GM12878 (cell line): ENCODE measurements around the gene NHSL1. TPM values are rescaled to one million over a fixed set of nuclear protein-coding genes. Genes with fewer than 3 reads are reported as not detected.

Experiments
- ATAC-seq: fragments of 200-7000 bp; cut with Tn5 transposase; 3 replicates; pipeline ENCODE4 v1.9.1; 2020; ENCODE audit warnings: mild to moderate bottlenecking, moderate library complexity
- BruUV-seq: library from RNA; stranded (reverse); fragments of 400-500 nt; replicated peaks from 2 replicates; lab custom pipeline; 2021; lab: Mats Ljungman, UMichigan
- CTCF ChIA-PET: fragments of 300-600 bp; sonication (Branson Sonifier 250); formaldehyde crosslinking; extraction: SDS; loops from one replicate; lab custom pipeline; 2021; ENCODE audit warnings: inconsistent platforms; lab: Yijun Ruan, JAX
- POLR2A ChIA-PET: fragments of 350-600 bp; formaldehyde crosslinking; extraction: SDS; loops from one replicate; lab custom pipeline; 2021; ENCODE audit warnings: inconsistent platforms; lab: Charles Lee
- RAD21 ChIA-PET: fragments of 300-600 bp; sonication (Branson Sonifier 250); formaldehyde crosslinking; loops from one replicate; lab custom pipeline; 2023; ENCODE audit warnings: antibody characterized with exemption; ENCODE audit not compliant: unreplicated experiment; lab: Charles Lee
- SMC1A ChIA-PET: fragments of 300-600 bp; sonication (Branson Sonifier 250); formaldehyde crosslinking; loops from one replicate; lab custom pipeline; 2023; ENCODE audit not compliant: unreplicated experiment, uncharacterized antibody; lab: Charles Lee
- DNase-seq: peaks from one replicate; pipeline ENCODE4 v3.0.0-alpha.2; 2011; ENCODE audit warnings: low read depth, low spot score
- FAIRE-seq: peaks from 3 replicates; lab custom pipeline; 2011; peaks lifted over from hg19 to GRCh38; lab: Jason Lieb, UNC
- H2AFZ ChIP-seq: 2 replicates; pipeline ENCODE4 v1.6.0; 2011; ENCODE audit warnings: low read depth, low read length, control low read depth; ENCODE audit not compliant: control insufficient read depth
- H3K27ac ChIP-seq: 2 replicates; pipeline ENCODE4 v1.5.1; 2011; ENCODE audit warnings: control low read depth; ENCODE audit not compliant: control insufficient read depth, insufficient read depth
- H3K27me3 ChIP-seq, 2 experiments: replicated peaks in 1 of 2; 2 replicates each; pipeline versions ENCODE4 v1.6.0 to v1.6.1; 2011; ENCODE audit warnings: low read length in 1 of 2; ENCODE audit not compliant: control insufficient read depth in 2 of 2, insufficient read depth in 2 of 2
- H3K36me3 ChIP-seq, 2 experiments: 2 replicates each; pipeline ENCODE4 v1.5.1; 2011; ENCODE audit warnings: low read length in 1 of 2; ENCODE audit not compliant: control insufficient read depth in 2 of 2, insufficient read depth in 2 of 2
- H3K4me1 ChIP-seq: 2 replicates; pipeline ENCODE4 v1.6.1; 2011; ENCODE audit warnings: mild to moderate bottlenecking, low read length, moderate library complexity, mixed read lengths; ENCODE audit not compliant: control insufficient read depth, insufficient read depth
- H3K4me2 ChIP-seq: 2 replicates; pipeline ENCODE4 v1.6.0; 2011; ENCODE audit warnings: control low read depth; ENCODE audit not compliant: control insufficient read depth, insufficient read depth
- H3K4me3 ChIP-seq: fragments of 200-600 bp; sonication (generic); 2 replicates; pipeline ENCODE4 v1.5.1; 2016
- H3K79me2 ChIP-seq: 2 replicates; pipeline ENCODE4 v1.6.0; 2011; ENCODE audit warnings: low read length; ENCODE audit not compliant: control insufficient read depth, insufficient read depth
- H3K9ac ChIP-seq: 2 replicates; pipeline ENCODE4 v1.8.0; 2011; ENCODE audit warnings: low read length, control low read depth, mixed read lengths; ENCODE audit not compliant: control insufficient read depth, insufficient read depth
- H3K9me3 ChIP-seq: replicated peaks from 3 replicates; pipeline ENCODE4 v1.5.1; 2011; ENCODE audit warnings: mild to moderate bottlenecking, low read length; ENCODE audit not compliant: control insufficient read depth, insufficient read depth
- H4K20me1 ChIP-seq: 2 replicates; pipeline ENCODE4 v1.6.0; 2011; ENCODE audit not compliant: control insufficient read depth, insufficient read depth
- ASH2L ChIP-seq: fragments of 300-600, 200-600 bp; sonication (generic); IDR thresholded peaks from 2 replicates; pipeline ENCODE4 v1.6.1; 2017; ENCODE audit warnings: low read depth, mild to moderate bottlenecking, borderline replicate concordance
- CBX5 ChIP-seq: sonication (generic); IDR thresholded peaks from 2 replicates; pipeline ENCODE4 v1.6.1; 2016; ENCODE audit warnings: low read depth, moderate library complexity, mild to moderate bottlenecking, inconsistent platforms
- CREM ChIP-seq: IDR thresholded peaks from 2 replicates; pipeline ENCODE4 v1.6.1; 2014; ENCODE audit warnings: antibody characterized with exemption, low read depth
- GABPA ChIP-seq: IDR thresholded peaks from 2 replicates; pipeline ENCODE4 v1.6.1; 2014; ENCODE audit warnings: antibody characterized with exemption, low read depth, mild to moderate bottlenecking, inconsistent platforms
- HDGF ChIP-seq: fragments of 450-650 bp; IDR thresholded peaks from 2 replicates; pipeline ENCODE4 v1.6.1; 2016; ENCODE audit warnings: antibody characterized with exemption
- SIX5 ChIP-seq: IDR thresholded peaks from 2 replicates; pipeline ENCODE4 v1.6.1; 2011; ENCODE audit warnings: mild to moderate bottlenecking, low read depth, low read length, moderate library complexity; ENCODE audit not compliant: severe bottlenecking
- SPI1 ChIP-seq: IDR thresholded peaks from 2 replicates; pipeline ENCODE4 v1.6.1; 2011; ENCODE audit warnings: low read depth, mild to moderate bottlenecking, low read length, moderate library complexity, borderline replicate concordance; ENCODE audit not compliant: insufficient read depth
- SRF ChIP-seq, 2 experiments: IDR thresholded peaks; 2 replicates each; pipeline ENCODE4 v1.6.1; 2011; ENCODE audit warnings: low read depth in 2 of 2, low read length in 2 of 2, mild to moderate bottlenecking in 1 of 2, moderate library complexity in 1 of 2
- SUPT20H ChIP-seq: IDR thresholded peaks from 2 replicates; pipeline ENCODE4 v1.6.1; 2011; ENCODE audit warnings: low read depth, mild to moderate bottlenecking, low read length, moderate library complexity, borderline replicate concordance; ENCODE audit not compliant: control insufficient read depth
- SUZ12 ChIP-seq: fragments of 200-600 bp; sonication (generic); IDR thresholded peaks from one replicate; pipeline ENCODE4 v1.6.1; 2018; ENCODE audit warnings: antibody characterized with exemption, mild to moderate bottlenecking; ENCODE audit not compliant: unreplicated experiment
- YY1 ChIP-seq: IDR thresholded peaks from 2 replicates; pipeline ENCODE4 v1.6.1; 2011; ENCODE audit warnings: low read depth, mild to moderate bottlenecking, low read length
- ZNF207 ChIP-seq: fragments of 450-650 bp; IDR thresholded peaks from 2 replicates; pipeline ENCODE4 v1.6.1; 2014; ENCODE audit warnings: antibody characterized with exemption, mild to moderate bottlenecking, borderline replicate concordance
- whole genome bisulfite sequencing: methylation state at CpG from one replicate; pipeline ENCODE4 v1.1.6; 2016; ENCODE audit warnings: low lambda C conversion rate; ENCODE audit not compliant: insufficient replicate concordance, insufficient coverage; ENCODE audit errors: missing lambda C conversion rate; 5-methylcytosine and 5-hydroxymethylcytosine counted together
- in situ Hi-C: fragments of 300-500 bp; cut with MboI; formaldehyde crosslinking; loops from 9 replicates; pipeline ENCODE4 v1.14.3; 2018; ENCODE audit warnings: mixed read lengths
- intact Hi-C: fragments of 100-400 bp; cut with micrococcal nuclease; formaldehyde crosslinking; loops from one replicate; pipeline ENCODE4 v1.14.2; 2022; ENCODE audit not compliant: unreplicated experiment
- polyA plus RNA-seq, 11 experiments: library from polyadenylated mRNA; depleted of rRNA in 4 of 11; unstranded in 6 of 11; stranded (reverse) in 5 of 11; fragments of >200 nt; fragmentation: Nextera tagmentation in 4 of 11; fragmentation: Illumina TruSeq in 1 of 11; extraction: Ambion mirVana in 4 of 11; extraction: Trizol in 1 of 11; gene quantifications; 1 replicate in 1 of 11; 2 replicates in 10 of 11; pipeline versions ENCODE4 v1.2.1 to v1.2.3, GENCODE V29; 2011 to 2016; ENCODE audit warnings: inconsistent platforms in 2 of 11, missing spikeins in 2 of 11, low read depth in 1 of 11
- total RNA-seq, 4 experiments: library from RNA; depleted of rRNA in 3 of 4; stranded (reverse); fragments of >200 nt in 3 of 4; fragmentation: Illumina TruSeq in 1 of 4; extraction: Trizol in 1 of 4; gene quantifications; 2 replicates each; pipeline versions ENCODE4 v1.2.1 to v1.2.3, GENCODE V29; 2013 to 2021
- TF ChIP-seq, protein P1 (sequence below): IDR thresholded peaks from 2 replicates; pipeline ENCODE4 v1.6.1; 2012; ENCODE audit warnings: low read depth, low read length, improper control_type of control experiment
- TF ChIP-seq, protein P2 (sequence below): fragments of 450-650 bp; IDR thresholded peaks from 2 replicates; pipeline ENCODE4 v1.6.1; 2017; ENCODE audit warnings: mild to moderate bottlenecking, moderate library complexity
- TF ChIP-seq, protein P3 (sequence below): fragments of 150-350 bp; IDR thresholded peaks from 2 replicates; pipeline ENCODE4 v1.6.1; 2014; ENCODE audit warnings: mild to moderate bottlenecking, low read depth, low read length

The NHSL1 gene
- total and polyA plus RNA-seq, 10 of the 15 experiments (the other 5 are each of a cell fraction or from before 2014, with no cell fraction given): 0.26 to 14.1 (median 0.90) TPM

DNA sequence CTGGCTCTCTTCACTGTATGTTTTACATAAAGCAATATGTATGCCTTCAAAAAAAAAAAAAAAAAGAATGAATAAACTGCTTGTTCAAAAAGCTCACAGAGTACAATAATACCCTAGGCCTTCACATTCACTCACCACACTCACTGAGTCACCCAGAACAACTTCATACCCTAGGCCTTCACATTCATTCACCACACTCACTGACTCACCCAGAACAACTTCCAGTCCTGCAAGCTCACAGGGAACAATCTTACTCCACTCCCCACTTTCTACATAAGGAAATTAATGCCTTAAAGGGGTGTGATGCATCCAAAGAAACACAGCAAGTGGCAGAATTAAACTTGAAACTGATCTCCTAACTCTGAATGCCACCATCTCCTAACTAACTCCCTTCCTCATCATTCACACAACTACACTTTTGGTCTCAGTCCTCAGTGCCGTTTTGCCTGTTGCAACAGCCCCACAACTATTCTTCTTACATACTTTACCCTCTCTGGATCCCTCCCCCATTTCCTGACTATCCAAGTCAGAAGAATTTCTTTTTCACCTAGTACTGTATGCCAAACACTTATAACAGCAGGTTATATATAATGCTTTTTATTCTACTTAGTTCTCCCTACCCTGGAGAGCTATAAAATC is 34.2 kb downstream of the NHSL1 start (continued):
- no peak for TF ChIP-seq CBX5
- TF ChIP-seq, protein P1, sequence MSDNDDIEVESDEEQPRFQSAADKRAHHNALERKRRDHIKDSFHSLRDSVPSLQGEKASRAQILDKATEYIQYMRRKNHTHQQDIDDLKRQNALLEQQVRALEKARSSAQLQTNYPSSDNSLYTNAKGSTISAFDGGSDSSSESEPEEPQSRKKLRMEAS: no peak

DNA sequence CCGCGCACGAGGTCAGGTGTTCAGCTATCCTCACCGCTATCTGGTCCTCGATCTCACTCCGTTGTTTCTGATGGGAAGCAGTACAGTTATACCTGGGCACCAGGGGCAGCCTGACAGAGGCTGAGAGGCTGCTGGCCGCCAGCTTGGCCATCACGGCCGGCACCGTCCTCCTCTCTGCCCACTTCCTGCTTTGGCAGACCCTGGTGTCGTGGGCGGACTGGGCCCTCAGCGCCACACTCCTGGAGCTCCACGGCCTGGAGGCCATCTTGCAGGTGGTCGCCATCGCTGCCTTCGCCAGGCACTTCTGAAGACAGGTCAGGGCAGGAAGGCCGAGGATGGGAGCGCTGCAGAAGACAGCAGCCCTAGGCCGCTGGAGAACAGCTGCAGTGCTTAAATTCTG is 35.2 kb downstream of the NHSL1 start:
- H2AFZ ChIP-seq: no peak overlapping the region
- RAD21 ChIA-PET: no interaction called here
- POLR2A ChIA-PET: interaction anchor here (0.7 kb wide), 1 partner anchor 174 kb away, joined by 6 read pairs; no protein-coding TSS in a partner anchor
- no TSS peak for BruUV-seq
- CTCF ChIA-PET: interaction anchor here (0.7 to 1.0 kb wide), 2 partner anchors 10 to 13 kb away, joined by 3 read pairs; no protein-coding TSS in a partner anchor
- SMC1A ChIA-PET: interaction anchor here (0.7 kb wide), 1 partner anchor 131 kb away, joined by 3 read pairs; no protein-coding TSS in a partner anchor
- H3K36me3 ChIP-seq: peaks cover 0 to 4% of the 10 kb centered on the region in 2 experiments; a peak in 2 of 4 replicates
- H3K9me3 ChIP-seq: no peaks in the 10 kb centered on the region
- in situ Hi-C loops: no loop called here
- no peak overlapping the region for H3K27ac ChIP-seq
- no peak overlapping the region for H3K4me3 ChIP-seq
- no peak for FAIRE-seq
- no peak for DNase-seq
- H3K4me2 ChIP-seq: no peak overlapping the region
- intact Hi-C loops: no loop called here
- no peak for ATAC-seq
- no peaks in the 10 kb centered on the region for H3K4me1 ChIP-seq
- H3K9ac ChIP-seq: no peak overlapping the region
- H3K27me3 ChIP-seq: no peaks in the 10 kb centered on the region
- H4K20me1 ChIP-seq: no peaks in the 10 kb centered on the region
- WGBS: 76% methylated on average over 20 of the region's 20 CpGs
- no peaks in the 10 kb centered on the region for H3K79me2 ChIP-seq
- no peak for TF ChIP-seq ASH2L
- no peak for TF ChIP-seq SUZ12
- no peak for TF ChIP-seq CREM
- TF ChIP-seq SPI1: no peak
- TF ChIP-seq SRF (IDR thresholded peaks at IDR 0.05; ENCODE audit: low read depth in 2 of 2, low read length in 2 of 2): no peak
- TF ChIP-seq, protein P1: no peak
- TF ChIP-seq HDGF: no peak
- TF ChIP-seq ZNF207: no peak
- TF ChIP-seq, protein P2, sequence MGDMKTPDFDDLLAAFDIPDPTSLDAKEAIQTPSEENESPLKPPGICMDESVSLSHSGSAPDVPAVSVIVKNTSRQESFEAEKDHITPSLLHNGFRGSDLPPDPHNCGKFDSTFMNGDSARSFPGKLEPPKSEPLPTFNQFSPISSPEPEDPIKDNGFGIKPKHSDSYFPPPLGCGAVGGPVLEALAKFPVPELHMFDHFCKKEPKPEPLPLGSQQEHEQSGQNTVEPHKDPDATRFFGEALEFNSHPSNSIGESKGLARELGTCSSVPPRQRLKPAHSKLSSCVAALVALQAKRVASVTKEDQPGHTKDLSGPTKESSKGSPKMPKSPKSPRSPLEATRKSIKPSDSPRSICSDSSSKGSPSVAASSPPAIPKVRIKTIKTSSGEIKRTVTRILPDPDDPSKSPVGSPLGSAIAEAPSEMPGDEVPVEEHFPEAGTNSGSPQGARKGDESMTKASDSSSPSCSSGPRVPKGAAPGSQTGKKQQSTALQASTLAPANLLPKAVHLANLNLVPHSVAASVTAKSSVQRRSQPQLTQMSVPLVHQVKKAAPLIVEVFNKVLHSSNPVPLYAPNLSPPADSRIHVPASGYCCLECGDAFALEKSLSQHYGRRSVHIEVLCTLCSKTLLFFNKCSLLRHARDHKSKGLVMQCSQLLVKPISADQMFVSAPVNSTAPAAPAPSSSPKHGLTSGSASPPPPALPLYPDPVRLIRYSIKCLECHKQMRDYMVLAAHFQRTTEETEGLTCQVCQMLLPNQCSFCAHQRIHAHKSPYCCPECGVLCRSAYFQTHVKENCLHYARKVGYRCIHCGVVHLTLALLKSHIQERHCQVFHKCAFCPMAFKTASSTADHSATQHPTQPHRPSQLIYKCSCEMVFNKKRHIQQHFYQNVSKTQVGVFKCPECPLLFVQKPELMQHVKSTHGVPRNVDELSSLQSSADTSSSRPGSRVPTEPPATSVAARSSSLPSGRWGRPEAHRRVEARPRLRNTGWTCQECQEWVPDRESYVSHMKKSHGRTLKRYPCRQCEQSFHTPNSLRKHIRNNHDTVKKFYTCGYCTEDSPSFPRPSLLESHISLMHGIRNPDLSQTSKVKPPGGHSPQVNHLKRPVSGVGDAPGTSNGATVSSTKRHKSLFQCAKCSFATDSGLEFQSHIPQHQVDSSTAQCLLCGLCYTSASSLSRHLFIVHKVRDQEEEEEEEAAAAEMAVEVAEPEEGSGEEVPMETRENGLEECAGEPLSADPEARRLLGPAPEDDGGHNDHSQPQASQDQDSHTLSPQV: no peak
- TF ChIP-seq SIX5: no peak
- TF ChIP-seq YY1: no peak
- TF ChIP-seq, protein P3, sequence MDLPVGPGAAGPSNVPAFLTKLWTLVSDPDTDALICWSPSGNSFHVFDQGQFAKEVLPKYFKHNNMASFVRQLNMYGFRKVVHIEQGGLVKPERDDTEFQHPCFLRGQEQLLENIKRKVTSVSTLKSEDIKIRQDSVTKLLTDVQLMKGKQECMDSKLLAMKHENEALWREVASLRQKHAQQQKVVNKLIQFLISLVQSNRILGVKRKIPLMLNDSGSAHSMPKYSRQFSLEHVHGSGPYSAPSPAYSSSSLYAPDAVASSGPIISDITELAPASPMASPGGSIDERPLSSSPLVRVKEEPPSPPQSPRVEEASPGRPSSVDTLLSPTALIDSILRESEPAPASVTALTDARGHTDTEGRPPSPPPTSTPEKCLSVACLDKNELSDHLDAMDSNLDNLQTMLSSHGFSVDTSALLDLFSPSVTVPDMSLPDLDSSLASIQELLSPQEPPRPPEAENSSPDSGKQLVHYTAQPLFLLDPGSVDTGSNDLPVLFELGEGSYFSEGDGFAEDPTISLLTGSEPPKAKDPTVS: no peak
- TF ChIP-seq GABPA: no peak
- TF ChIP-seq SUPT20H: no peak
